RPMI7951 (cell line): ENCODE results near the gene IQGAP2. TPM values are rescaled to one million over a fixed set of nuclear protein-coding genes. Genes with fewer than 3 reads are reported as not detected.
"Not testable (repeated sequence)": the region's sequence is repeated elsewhere in the genome, so short reads cannot be mapped to it uniquely, and the experiment has no call there.

Experiments
- DNase-seq: peaks from one replicate; pipeline ENCODE4 v3.0.0-alpha.2; 2012; ENCODE audit warnings: low read depth
- total RNA-seq: library from RNA; depleted of rRNA; stranded (reverse); fragments of >200 nt; shearing (Covaris generic); gene quantifications from 2 replicates; pipeline ENCODE4 v1.2.3, GENCODE V29; 2014

IQGAP2 gene
- total RNA-seq, 1 experiment from 2014 or later = 0.24 TPM

DNA sequence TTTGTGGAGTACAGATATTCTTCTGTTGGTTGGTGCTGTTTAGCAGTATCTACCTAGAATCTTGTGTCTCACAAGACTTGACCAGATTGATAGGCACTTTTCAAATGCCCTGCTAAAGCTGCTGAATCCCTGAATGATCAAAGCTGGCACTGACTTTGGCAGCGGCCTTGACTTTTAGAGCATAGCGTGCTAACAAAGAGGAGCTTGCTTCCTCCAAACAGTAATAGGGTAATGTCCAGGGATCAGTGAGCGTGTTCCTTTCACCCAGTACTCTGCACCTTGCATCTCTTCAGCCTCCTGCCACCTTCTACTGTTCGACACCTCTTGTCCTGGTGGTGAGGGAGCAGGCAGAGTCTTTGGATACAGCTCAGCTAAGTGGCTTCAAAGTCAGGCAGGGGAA lies 100.8 kb downstream of the IQGAP2 start:
- no peak for DNase-seq

DNA sequence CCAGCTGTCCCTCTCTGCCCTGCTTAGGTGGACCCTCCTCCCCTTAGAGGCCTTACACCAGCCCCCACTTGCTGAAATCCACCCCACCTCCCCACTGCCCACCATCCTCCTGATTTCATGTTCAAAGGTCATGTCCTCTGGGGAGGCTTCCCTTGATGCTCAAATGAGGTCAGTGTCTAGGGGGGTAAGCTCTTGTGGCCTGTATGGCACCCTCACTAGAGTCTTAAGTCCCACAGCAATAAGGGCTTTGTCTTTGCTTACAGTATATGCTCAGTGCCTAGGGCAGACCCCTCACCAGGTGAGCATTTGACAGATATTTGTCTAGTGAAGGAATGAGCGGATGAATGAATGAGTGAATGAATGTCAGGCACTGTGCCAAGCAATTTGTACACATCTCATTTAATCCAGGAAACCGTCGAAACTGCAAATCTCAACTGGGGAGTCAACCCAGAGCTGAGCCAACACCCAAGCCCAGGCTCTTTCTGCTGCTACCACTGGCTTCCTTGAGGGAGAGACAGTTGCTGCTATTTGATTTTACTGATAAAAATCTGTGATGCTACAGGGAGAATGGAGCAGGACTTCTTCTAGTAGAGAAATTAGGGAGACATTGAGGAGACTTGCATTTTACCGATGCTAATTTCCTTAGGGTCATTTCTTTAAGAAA lies 101.9 kb downstream of the IQGAP2 start:
- DNase-seq = no peak

- no peak for DNase-seq
Observed at GRCh38 chr5:76513476-76513875, 110.4 kb downstream of the IQGAP2 start.

DNA sequence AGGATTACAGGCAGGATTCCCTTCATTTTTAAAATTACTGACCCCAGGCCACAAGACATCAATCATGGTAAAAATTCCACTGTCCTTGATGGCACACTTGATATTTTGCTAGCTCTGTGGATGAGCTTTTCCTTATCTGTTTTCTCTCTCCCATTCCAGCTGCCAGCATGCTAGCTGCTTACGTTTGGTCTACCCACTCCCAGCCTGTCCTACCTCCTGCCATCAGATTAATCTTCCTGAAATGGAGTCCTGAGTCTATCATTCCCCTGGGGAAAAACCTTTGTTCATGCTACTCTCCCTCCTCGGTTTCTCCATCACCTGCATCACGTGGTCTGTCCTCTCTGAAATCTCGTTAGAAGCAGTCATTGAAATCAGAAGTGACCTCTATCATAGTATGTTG lies 111.2 kb downstream of the IQGAP2 start:
- no peak for DNase-seq

GRCh38 chr5:76514713-76515112 lies 111.6 kb downstream of the IQGAP2 start:
- DNase-seq = no peak

DNA sequence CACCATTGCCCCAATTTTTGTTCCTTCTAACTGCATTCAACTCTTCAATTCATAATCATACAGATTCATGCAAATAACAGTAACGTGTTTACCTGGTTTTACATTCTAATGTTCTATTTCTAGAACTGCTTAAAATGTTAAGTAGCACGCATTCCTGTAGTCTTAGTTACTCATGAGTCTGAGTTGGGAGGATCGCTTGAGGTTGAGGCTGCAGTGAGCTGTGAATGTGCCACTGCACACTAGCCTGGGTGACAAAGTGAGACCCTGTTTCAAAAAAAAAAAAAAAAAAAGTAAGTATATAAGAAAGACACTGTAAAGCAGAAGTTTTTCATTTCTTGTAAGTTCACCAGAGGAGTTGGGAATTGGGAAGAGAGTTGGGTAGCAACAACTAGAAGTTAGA lies 114.2 kb downstream of the IQGAP2 start:
- DNase-seq = no peak

DNA sequence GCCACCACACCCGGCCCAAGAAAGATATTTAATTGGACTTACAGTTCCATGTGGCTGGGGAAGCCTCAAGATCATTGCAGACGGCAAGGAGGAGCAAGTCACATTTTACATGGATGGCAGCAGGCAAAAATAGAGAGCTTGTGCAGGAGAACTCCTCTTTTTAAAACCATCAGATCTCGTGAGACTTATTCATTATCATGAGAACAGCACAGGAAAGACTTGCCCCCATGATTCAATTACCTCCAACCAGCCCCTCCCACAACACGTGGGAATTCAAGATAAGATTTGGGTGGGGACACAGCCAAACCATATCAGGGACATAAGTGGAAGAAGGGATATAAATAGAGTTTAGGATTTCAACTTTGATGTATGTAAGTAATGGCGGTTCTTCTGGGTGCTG lies 115.2 kb downstream of the IQGAP2 start:
- DNase-seq = not testable (repeated sequence)

DNA sequence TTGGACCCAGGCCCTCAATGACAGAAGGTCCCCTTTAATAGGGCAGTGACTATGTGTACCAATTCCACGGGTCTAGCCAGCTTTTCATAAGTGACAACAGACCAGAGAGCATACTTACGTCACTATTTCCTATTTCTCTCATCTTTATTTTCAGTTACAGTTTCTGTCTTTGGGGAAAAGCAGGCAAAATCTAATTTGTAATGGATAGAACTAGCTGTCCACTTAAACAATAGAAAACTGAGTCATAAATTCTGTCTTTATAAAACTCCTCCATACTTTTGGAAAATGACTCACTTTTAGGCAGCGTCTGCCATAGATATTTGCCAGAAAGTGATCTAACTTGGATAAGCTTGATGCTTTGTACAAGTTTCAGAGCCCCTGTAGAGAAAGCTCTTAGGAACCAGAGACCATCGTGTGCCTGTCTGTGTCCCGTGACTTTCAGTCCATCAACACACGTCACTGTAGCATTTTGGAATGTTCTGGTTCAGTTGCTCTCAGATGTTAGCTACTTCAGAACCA lies 118.2 kb downstream of the IQGAP2 start:
- DNase-seq = peak; percentile 18

DNA sequence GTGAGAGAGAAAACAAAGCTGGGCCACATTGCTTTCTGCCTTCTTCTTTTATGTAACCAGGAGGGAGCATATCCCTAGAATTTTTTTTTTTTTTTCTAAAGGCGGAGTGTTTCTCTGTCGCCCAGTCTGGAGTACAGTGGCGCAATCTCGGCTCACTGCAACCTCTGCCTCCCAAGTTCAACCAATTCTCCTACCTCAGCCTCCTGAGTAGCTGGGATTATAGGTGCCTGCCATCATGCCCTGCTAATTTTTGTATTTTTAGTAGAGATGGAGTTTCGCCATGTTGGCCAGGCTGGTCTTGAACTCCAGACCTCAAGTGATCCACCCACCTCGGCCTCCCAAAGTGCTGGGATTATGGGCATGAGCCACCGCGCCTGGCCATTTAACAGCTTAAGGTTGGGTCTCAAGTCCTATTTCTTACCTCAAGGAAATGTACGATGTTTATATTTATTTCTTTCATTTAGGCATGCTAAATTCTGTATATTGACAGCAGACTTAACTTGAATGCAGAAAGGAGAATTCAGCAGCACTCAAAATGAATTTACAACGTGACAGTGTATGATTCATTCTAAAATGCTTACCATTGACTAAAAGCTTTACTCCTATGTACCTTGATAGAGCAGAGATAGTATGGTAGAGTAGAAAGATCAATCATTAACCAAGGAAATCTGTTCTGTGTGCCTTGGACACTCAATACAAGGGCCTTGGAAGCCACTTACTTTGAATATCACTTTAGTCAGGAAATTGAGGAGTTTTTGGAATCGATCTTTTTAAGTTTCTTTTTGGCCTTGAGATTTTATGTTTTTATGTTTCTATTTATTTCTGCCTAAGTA lies 119.2 kb downstream of the IQGAP2 start:
- no peak for DNase-seq

GRCh38 chr5:76524101-76524835 lies 121.2 kb downstream of the IQGAP2 start:
- DNase-seq = no peak

DNA sequence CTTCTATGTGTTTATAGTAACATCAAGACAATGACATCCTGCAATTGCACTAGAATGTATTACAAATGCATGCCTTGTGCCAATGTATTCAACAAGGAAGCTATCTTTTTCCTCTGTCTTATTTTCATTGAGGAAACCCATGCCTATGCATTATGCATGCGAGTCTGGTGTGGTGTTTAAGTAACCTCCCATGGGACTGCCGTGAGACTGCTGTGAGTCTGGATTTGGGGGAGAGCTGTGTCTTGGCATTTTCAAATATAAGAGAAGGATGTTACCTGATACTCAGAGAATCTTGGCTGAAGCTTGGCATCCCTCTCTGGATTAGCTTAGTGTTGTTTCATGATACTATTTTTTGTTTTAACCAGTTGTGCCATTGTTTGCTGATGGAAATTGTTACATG lies 121.8 kb downstream of the IQGAP2 start:
- DNase-seq = no peak

DNA sequence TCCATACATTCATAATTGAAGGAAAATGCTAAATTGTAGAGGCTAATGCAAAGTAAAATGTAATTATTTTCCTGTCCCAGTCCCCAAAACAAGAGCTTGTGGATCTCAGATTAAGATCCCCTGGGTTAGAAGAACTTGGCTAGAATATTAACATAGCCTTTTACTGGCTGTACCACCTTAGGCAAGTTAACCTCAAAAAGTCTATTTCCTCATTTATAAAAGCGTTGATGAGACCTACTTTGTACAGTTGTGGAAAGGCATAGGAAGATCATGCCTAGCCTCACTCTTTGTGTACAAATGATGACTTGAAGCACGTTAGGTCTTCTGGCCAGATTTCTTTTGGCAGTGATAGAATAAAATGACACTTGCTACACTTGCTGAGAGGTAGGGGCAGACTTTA lies 122.9 kb downstream of the IQGAP2 start:
- DNase-seq = no peak

- DNase-seq = no peak
Observed at GRCh38 chr5:76526950-76527583, 124.0 kb downstream of the IQGAP2 start.

GRCh38 chr5:76527685-76528161 lies 124.6 kb downstream of the IQGAP2 start:
- DNase-seq = peak; percentile 22

GRCh38 chr5:76528547-76529331 lies 125.7 kb downstream of the IQGAP2 start:
- no peak for DNase-seq

DNA sequence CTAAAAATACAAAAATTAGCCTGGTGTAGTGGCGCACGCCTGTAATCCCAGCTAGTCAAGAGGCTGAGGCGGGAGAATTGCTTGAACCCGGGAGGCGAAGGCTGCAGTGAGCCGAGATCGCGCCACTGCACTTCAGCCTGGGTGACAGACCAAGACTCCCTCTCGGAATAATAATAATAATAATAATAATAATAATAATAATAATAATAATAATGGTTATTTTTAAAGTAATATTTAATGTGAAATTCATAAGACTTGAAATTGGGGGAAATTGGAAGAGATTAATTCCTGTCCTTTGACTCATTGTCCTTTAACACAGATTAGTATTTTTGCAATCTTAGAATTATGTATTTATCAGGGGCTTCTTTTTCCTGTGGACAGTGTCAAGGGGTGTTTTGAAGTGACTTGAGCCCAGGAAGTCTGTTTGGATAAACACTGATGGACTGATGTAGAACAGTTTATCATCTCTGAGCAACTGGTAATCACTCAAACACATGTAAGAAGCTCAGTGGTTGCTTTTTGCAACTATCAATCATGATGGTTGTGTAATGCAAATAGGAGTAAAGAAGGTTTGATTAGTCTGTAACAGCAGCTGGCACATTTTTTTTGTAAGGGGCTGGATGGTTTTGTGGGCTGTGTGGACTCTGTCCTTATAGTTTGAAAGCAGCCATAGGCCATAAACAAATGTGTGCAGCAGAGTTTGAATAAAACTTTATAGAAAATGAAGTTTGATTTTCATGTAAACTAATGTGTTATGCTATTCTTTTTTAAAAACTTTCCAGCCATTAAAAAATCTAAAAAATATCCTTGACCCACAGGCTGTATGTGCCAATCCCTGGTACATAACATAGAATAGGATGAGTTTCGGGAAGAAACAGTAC lies 126.6 kb downstream of the IQGAP2 start:
- no peak for DNase-seq

- DNase-seq = no peak
Observed at GRCh38 chr5:76532052-76532451, 129.0 kb downstream of the IQGAP2 start.

GRCh38 chr5:76532973-76533372 lies 129.9 kb downstream of the IQGAP2 start:
- no peak for DNase-seq

- no peak for DNase-seq
Observed at GRCh38 chr5:76535577-76535976, 132.5 kb downstream of the IQGAP2 start.

DNA sequence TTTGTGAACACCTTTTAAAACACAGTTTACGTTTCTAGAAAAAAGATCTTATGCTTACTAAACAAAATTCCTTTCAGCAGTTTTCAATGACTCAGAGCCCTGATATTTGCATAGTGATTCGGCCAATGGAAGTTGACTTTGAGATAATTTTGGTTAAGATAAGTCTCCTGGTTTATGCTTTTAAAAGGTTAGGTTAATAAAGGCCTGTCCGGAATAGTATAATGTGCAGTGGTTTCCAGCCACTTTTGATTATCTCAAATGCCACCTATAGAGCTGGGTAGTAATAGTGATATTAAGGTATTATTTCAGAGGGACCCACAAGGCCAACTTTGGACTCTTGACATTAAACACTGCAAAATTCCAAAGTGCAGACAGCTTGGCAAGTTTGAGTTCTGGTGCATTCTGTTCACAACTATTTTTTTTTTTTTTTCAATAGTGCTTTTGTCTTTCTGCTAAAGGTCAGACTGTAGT lies 134.0 kb downstream of the IQGAP2 start:
- no peak for DNase-seq
